Nephron (organoid): ENCODE data around the gene COG6.

Source experiments
- H3K27ac Mint-ChIP-seq, 3 experiments: 2 replicates each; pipeline ENCODE4 v1.8.0; 2020; ENCODE audit warnings: mixed read lengths in 3 of 3, mild to moderate bottlenecking in 2 of 3, moderate library complexity in 1 of 3
- H3K27me3 Mint-ChIP-seq: 2 replicates; pipeline ENCODE4 v1.8.0; 2021; ENCODE audit warnings: low read depth, mild to moderate bottlenecking, moderate library complexity, mixed read lengths
- H3K36me3 Mint-ChIP-seq: 2 replicates; pipeline ENCODE4 v1.8.0; 2020; ENCODE audit warnings: low read depth, mixed read lengths
- H3K4me1 Mint-ChIP-seq: 2 replicates; pipeline ENCODE4 v1.8.0; 2020; ENCODE audit warnings: mixed read lengths
- H3K4me3 Mint-ChIP-seq, 3 experiments: 2 replicates each; pipeline ENCODE4 v1.8.0; 2020; ENCODE audit warnings: mild to moderate bottlenecking in 3 of 3, mixed read lengths in 3 of 3, moderate library complexity in 2 of 3
- H3K9me3 Mint-ChIP-seq: 2 replicates; pipeline ENCODE4 v1.8.0; 2020; ENCODE audit warnings: mixed read lengths
- CTCF ChIP-seq, 3 experiments: fragments of 200-600 bp; sonication (generic); IDR thresholded peaks; one replicate each; pipeline ENCODE4 v1.5.0; 2021; ENCODE audit warnings: antibody characterized with exemption in 3 of 3; ENCODE audit not compliant: unreplicated experiment in 3 of 3

The COG6 gene

DNA sequence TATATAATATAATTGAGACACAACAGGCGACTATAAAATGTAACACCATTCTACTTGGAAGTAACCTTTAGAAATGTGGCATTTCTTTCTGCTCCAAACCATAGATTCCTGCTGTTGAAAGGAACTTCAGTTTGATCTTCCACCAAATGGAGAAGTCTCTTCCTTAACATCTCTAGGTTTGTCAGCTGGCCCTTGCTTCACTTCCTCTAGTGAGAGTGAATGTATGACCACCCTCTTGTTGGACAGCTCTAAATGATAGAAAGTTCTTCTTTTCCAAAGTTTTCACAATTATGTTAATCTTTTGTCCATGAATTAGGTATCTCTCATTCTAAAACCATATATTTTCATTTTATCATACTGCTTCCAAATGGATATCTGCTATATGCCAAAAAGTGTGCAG, 13.8 kb upstream of the COG6 start:
- TF ChIP-seq CTCF (IDR thresholded peaks at IDR 0.05; ENCODE audit: unreplicated experiment in 3 of 3): no peak
- H3K9me3 Mint-ChIP-seq: no peaks in the 10 kb centered on the region
- H3K27me3 Mint-ChIP-seq: no peaks in the 10 kb centered on the region
- H3K4me3 Mint-ChIP-seq: no peak overlapping the region
- no peak overlapping the region for H3K27ac Mint-ChIP-seq
- H3K4me1 Mint-ChIP-seq: no peaks in the 10 kb centered on the region
- H3K36me3 Mint-ChIP-seq: no peaks in the 10 kb centered on the region

GRCh38 chr13:39646122-39646521, 9.3 kb upstream of the COG6 start:
- Mint-ChIP-seq H3K27ac (no peak overlapping the region), H3K36me3 (no peaks in the 10 kb centered on the region), H3K4me1 (no peaks in the 10 kb centered on the region), H3K27me3 (peaks cover under 1% of the 10 kb centered on the region), H3K9me3 (no peaks in the 10 kb centered on the region), H3K4me3 (no peak overlapping the region)
- TF ChIP-seq CTCF (IDR thresholded peaks at IDR 0.05; ENCODE audit: unreplicated experiment in 3 of 3): no peak

- Mint-ChIP-seq H3K4me3 (peak overlapping the region; percentile 94 to 96 (median 96)), H3K36me3 (peaks cover 5% of the 10 kb centered on the region), H3K4me1 (peaks cover 24% of the 10 kb centered on the region), H3K27me3 (peaks cover 3% of the 10 kb centered on the region), H3K27ac (peak overlapping the region; percentile 50 to 61 (median 59)), H3K9me3 (no peaks in the 10 kb centered on the region)
- no peak for TF ChIP-seq CTCF (IDR thresholded peaks at IDR 0.05; ENCODE audit: unreplicated experiment in 3 of 3)
Measured at GRCh38 chr13:39655041-39655568, 357 bp upstream of the COG6 start.

DNA sequence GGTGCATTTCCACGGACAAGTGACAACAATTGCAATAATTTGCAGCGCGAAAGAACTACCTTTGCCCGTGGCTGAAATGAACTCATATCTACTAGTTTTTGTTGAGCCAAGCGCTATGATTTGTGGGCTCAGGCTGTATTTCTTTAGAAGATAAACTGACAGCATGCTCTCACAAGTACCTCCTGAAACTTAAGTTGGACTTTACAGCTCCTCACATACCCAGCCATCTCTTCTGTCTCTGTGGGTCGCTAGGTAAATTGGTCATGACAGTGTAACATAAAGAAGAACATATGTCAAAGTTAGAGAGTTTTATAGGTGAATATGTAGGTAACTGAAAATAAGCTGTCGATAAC, 839 bp downstream of the COG6 start:
- H3K27me3 Mint-ChIP-seq: peaks cover under 1% of the 10 kb centered on the region
- H3K4me1 Mint-ChIP-seq: peaks cover 24% of the 10 kb centered on the region
- no peak for TF ChIP-seq CTCF (IDR thresholded peaks at IDR 0.05; ENCODE audit: unreplicated experiment in 3 of 3)
- peak overlapping the region; percentile 50 to 66 (median 61) for H3K27ac Mint-ChIP-seq
- H3K36me3 Mint-ChIP-seq: peaks cover 8% of the 10 kb centered on the region
- H3K4me3 Mint-ChIP-seq: peak overlapping the region; percentile 94 to 96 (median 96)
- H3K9me3 Mint-ChIP-seq: no peaks in the 10 kb centered on the region

DNA sequence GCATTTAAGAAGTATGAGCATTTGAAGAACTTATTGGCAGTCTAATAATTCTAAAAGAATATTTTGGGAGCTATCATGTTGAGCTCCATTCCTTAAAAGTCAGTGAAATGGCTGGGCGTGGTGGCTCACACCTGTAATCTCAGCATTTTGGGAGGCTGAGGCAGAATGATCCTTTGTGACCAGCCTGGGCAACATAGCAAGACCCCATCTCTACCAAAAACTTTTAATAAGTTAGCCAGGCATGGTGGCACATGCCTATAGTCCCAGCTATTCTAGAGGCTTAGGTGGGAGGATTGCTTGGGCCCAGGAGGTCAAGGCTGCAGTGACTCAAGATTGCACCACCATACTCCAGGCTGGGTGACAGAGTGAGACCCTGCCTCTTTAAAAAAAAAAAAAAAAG, 8.0 kb downstream of the COG6 start:
- Mint-ChIP-seq H3K9me3 (no peaks in the 10 kb centered on the region), H3K27ac (no peak overlapping the region), H3K27me3 (no peaks in the 10 kb centered on the region), H3K4me1 (peaks cover 3% of the 10 kb centered on the region), H3K36me3 (peaks cover 36% of the 10 kb centered on the region), H3K4me3 (no peak overlapping the region)
- no peak for TF ChIP-seq CTCF (IDR thresholded peaks at IDR 0.05; ENCODE audit: unreplicated experiment in 3 of 3)

DNA sequence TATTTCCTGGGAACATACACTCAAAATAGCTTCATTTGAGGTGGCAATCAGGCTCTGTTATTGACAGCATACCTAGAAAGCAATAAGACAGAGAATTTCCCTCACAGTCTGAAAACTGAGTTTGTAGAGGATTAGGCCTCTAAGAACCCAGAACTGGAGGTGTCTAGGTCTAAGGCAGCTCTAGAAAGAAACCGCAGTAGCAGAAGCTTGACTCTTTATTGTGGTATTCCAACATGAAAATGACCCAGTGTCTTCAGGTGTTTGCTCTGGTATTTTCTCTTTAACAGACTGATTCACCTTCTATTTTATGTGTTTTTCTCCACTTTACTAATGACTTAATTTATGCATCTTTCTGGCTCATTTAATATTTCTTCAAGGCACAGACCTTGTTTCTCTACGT, 8.5 kb downstream of the COG6 start:
- Mint-ChIP-seq H3K27ac (no peak overlapping the region), H3K4me3 (no peak overlapping the region), H3K36me3 (peaks cover 36% of the 10 kb centered on the region), H3K4me1 (no peaks in the 10 kb centered on the region), H3K9me3 (no peaks in the 10 kb centered on the region), H3K27me3 (no peaks in the 10 kb centered on the region)
- no peak for TF ChIP-seq CTCF (IDR thresholded peaks at IDR 0.05; ENCODE audit: unreplicated experiment in 3 of 3)
